Ovary (tissue), 9 donors: ENCODE results near the gene UGT1A5. TPM values are rescaled to one million over a fixed set of nuclear protein-coding genes. Genes with fewer than 3 reads are reported as not detected.
"Not testable (repeated sequence)": the region's sequence is repeated elsewhere in the genome, so short reads cannot be mapped to it uniquely, and the experiment has no call there.

Experiments used
- DNase-seq, 5 donors: peaks; one replicate each; pipeline ENCODE4 v3.0.0-alpha.2; 2019 to 2020
- H3K27ac ChIP-seq, 2 donors: fragments of 200-600 bp; one replicate each; pipeline versions ENCODE4 v1.5.1 to v1.8.0; 2019 to 2022
- H3K27me3 ChIP-seq: fragments of 200-600 bp; one replicate; pipeline ENCODE4 v1.8.0; 2022
- H3K36me3 ChIP-seq: fragments of 200-600 bp; sonication (generic); one replicate; pipeline ENCODE4 v1.5.1; 2019
- H3K4me1 ChIP-seq: one replicate; pipeline ENCODE4 v1.8.1; 2013; ENCODE audit warnings: mild to moderate bottlenecking, moderate library complexity; ENCODE audit not compliant: insufficient read depth
- H3K4me3 ChIP-seq: fragments of 200-600 bp; sonication (generic); one replicate; pipeline ENCODE4 v1.5.1; 2017
- H3K9me3 ChIP-seq, 2 donors: fragments of 200-600 bp in 1 of 2; sonication (generic) in 1 of 2; one replicate each; pipeline versions ENCODE4 v1.5.1 to v1.8.1; 2013 to 2019; ENCODE audit warnings: mild to moderate bottlenecking in 1 of 2, moderate library complexity in 1 of 2
- CTCF ChIP-seq, 3 donors: fragments of 450-650 bp in 2 of 3; fragments of 200-600 bp in 1 of 3; IDR thresholded peaks; one replicate each; pipeline versions ENCODE4 v1.5.1 to v1.8.0; 2016 to 2022; ENCODE audit warnings: antibody characterized with exemption in 3 of 3, mild to moderate bottlenecking in 1 of 3
- EP300 ChIP-seq: sonication (generic); formaldehyde crosslinking; IDR thresholded peaks from one replicate; pipeline ENCODE4 v1.6.1; 2017; ENCODE audit warnings: antibody characterized with exemption
- POLR2A ChIP-seq: fragments of 450-650 bp; IDR thresholded peaks from one replicate; pipeline ENCODE4 v1.6.1; 2017; ENCODE audit warnings: antibody characterized with exemption, mild to moderate bottlenecking, moderate library complexity
- WGBS, 3 donors: extraction: QIAGEN DNeasy Blood & Tissue Kit in 1 of 3; methylation state at CpG; one replicate each; pipeline versions ENCODE4 v1.1.5 to v1.1.7; 2013 to 2017; 5-methylcytosine and 5-hydroxymethylcytosine counted together
- intact Hi-C, 4 donors: fragments of 100-400 bp; cut with DNase I; formaldehyde crosslinking; loops; one replicate each; pipeline versions ENCODE4 v1.11.0 to v1.15.1; 2022 to 2023
- polyA plus RNA-seq, 2 donors: library from polyadenylated mRNA; stranded (reverse); fragments of 200-250 nt in 1 of 2; fragments of 350-450 nt in 1 of 2; fragmentation: Illumina TruSeq in 1 of 2; extraction: RNeasy Lipid Tissue Mini Kit (QIAGEN cat#74804) in 1 of 2; gene quantifications; one replicate each; pipeline ENCODE4 v1.2.3, GENCODE V29; 2013 to 2014
- total RNA-seq, 7 donors: library from RNA; depleted of rRNA in 2 of 7; stranded (reverse); fragments of >200 nt in 2 of 7; fragmentation: NEBNext Ultra II Directional in 3 of 7; extraction: Animal tissue kit (Norgen Biotek cat#: 25700) in 3 of 7; gene quantifications; one replicate each; pipeline versions ENCODE4 v1.1.0 to v1.2.4, GENCODE V29; 2016 to 2023
- donor health status: DM: no; HTN: no; CAD: no; lungs with moderate emphysema.
- donor health status: DM: no; HTN: no; CAD: no.
- donor health status: Bipolar disorder and iron deficiency.
- donor health status: DM: yes; HTN: yes; CAD: no.
- donor health status: DM: no; HTN: no; CAD: no.
- donor health status: DM: yes; HTN: yes; CAD: no.

UGT1A5 gene
- total and polyA plus RNA-seq, 9 donors = not detected

GRCh38 chr2:233746475-233747282, 34.0 kb downstream of the UGT1A5 start:
- 67 to 74% (median 70%) methylated on average over 10 of the region's 10 CpGs for WGBS, 3 donors
- intact Hi-C loops = no loop called here
- Histone ChIP-seq H3K36me3 (no peaks in the 10 kb centered on the region), H3K4me3 (no peak overlapping the region), H3K27me3 (no peaks in the 10 kb centered on the region), H3K4me1 (no peaks in the 10 kb centered on the region), H3K27ac (no peak overlapping the region), H3K9me3 (peaks cover 0 to 4% of the 10 kb centered on the region in 2 donors)
- no peak for DNase-seq
- TF ChIP-seq POLR2A (no peak), CTCF (IDR thresholded peaks at IDR 0.05) (no peak), EP300 (no peak)

GRCh38 chr2:233747283-233747544, 34.5 kb downstream of the UGT1A5 start:
- H3K4me3 ChIP-seq = no peak overlapping the region
- H3K9me3 ChIP-seq = peaks cover 0 to 4% of the 10 kb centered on the region in 2 donors
- H3K27me3 ChIP-seq = no peaks in the 10 kb centered on the region
- WGBS, 3 donors = 89 to 98% (median 92%) methylated on average over 6 of the region's 6 CpGs
- H3K27ac ChIP-seq = no peak overlapping the region
- no peaks in the 10 kb centered on the region for H3K4me1 ChIP-seq
- no peak for TF ChIP-seq CTCF (IDR thresholded peaks at IDR 0.05)
- TF ChIP-seq POLR2A = no peak
- TF ChIP-seq EP300 = no peak
- no peaks in the 10 kb centered on the region for H3K36me3 ChIP-seq
- intact Hi-C loops = no loop called here
- no peak for DNase-seq

GRCh38 chr2:233750689-233751088, 38.0 kb downstream of the UGT1A5 start:
- H3K36me3 ChIP-seq, H3K27ac ChIP-seq, intact Hi-C loops, DNase-seq, H3K4me3 ChIP-seq, H3K9me3 ChIP-seq, H3K27me3 ChIP-seq, H3K4me1 ChIP-seq: not testable (repeated sequence)
- whole genome bisulfite sequencing, 3 donors = 64 to 78% (median 67%) methylated on average over 2 of the region's 2 CpGs

GRCh38 chr2:233751212-233752009, 38.7 kb downstream of the UGT1A5 start:
- DNase-seq, H3K36me3 ChIP-seq, H3K4me3 ChIP-seq, H3K27me3 ChIP-seq, intact Hi-C loops, H3K4me1 ChIP-seq, H3K27ac ChIP-seq, H3K9me3 ChIP-seq: not testable (repeated sequence)
- 62 to 71% (median 65%) methylated on average over 2 of the region's 2 CpGs for WGBS, 3 donors

GRCh38 chr2:233754872-233755611, 42.3 kb downstream of the UGT1A5 start:
- no peaks in the 10 kb centered on the region for H3K27me3 ChIP-seq
- intact Hi-C loops = no loop called here
- TF ChIP-seq CTCF (IDR thresholded peaks at IDR 0.05) (no peak), EP300 (no peak), POLR2A (no peak)
- H3K27ac ChIP-seq = no peak overlapping the region
- no peak for DNase-seq
- no peaks in the 10 kb centered on the region for H3K36me3 ChIP-seq
- 89 to 95% (median 94%) methylated on average over 42 to 44 of the region's 44 CpGs for WGBS, 3 donors
- no peaks in the 10 kb centered on the region for H3K4me1 ChIP-seq
- no peak overlapping the region for H3K4me3 ChIP-seq
- H3K9me3 ChIP-seq = peaks cover 0 to 4% of the 10 kb centered on the region in 2 donors
